ENCODE data around the gene SMIM36.

SMIM36 gene

GRCh38 chr17:55496094-55496881, 15.0 kb downstream of the SMIM36 start:
- no peak for DNase-seq (ENCODE audit: extremely low read depth, low read depth)
- TF ChIP-seq, protein P1, sequence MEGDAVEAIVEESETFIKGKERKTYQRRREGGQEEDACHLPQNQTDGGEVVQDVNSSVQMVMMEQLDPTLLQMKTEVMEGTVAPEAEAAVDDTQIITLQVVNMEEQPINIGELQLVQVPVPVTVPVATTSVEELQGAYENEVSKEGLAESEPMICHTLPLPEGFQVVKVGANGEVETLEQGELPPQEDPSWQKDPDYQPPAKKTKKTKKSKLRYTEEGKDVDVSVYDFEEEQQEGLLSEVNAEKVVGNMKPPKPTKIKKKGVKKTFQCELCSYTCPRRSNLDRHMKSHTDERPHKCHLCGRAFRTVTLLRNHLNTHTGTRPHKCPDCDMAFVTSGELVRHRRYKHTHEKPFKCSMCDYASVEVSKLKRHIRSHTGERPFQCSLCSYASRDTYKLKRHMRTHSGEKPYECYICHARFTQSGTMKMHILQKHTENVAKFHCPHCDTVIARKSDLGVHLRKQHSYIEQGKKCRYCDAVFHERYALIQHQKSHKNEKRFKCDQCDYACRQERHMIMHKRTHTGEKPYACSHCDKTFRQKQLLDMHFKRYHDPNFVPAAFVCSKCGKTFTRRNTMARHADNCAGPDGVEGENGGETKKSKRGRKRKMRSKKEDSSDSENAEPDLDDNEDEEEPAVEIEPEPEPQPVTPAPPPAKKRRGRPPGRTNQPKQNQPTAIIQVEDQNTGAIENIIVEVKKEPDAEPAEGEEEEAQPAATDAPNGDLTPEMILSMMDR (IDR thresholded peaks at IDR 0.05; ENCODE audit: low read depth, low read length), result no peak

DNA sequence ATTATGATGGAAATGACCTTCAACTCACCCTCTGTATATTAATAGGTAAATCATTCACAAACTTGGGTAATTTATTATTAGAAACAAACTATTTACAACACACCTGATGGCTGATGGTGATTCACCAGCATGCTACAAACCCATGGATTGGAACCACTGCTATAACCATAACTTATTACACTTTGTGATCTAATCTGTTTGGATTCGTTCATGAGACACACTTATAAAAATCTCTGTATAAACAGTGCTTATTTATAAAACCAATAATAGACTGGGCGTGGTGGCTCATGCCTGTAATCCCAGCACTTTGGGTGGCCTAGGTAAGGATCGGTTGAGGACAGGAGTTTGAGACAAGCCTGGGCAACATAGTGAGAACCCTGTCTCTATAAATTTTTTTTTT, 16.0 kb downstream of the SMIM36 start:
- DNase-seq (ENCODE audit: extremely low read depth, low read depth), result no peak
- TF ChIP-seq, protein P1 (IDR thresholded peaks at IDR 0.05; ENCODE audit: low read depth, low read length), result no peak

DNA sequence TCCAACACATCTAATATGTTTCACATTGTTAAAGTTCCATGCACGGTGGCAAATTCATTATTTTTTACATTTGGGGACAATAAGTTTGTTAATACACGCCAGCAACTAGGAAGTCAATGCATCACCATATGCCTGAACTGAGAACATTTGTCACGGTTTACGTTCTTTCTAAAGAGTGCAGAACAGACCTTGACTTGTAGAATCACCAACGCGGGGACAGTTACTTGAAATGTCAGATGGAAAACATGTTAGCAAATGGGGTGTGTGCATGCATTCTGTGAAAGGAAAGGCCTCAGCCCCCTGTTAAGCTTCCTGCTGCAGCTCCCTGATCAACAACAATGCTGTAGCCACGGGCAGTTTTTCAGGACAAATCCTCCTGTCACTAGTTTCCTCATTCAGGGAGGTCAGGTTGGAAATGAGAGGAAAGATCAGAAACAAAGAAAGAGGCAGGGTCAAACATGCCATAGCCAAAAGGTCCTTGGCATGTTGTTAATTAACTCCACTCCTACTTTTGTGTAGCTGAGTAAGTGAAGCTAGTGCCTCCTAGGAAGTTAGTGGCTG, 18.4 kb downstream of the SMIM36 start:
- DNase-seq (ENCODE audit: extremely low read depth, low read depth), result no peak
- TF ChIP-seq, protein P1 (IDR thresholded peaks at IDR 0.05; ENCODE audit: low read depth, low read length), result no peak

- DNase-seq (ENCODE audit: extremely low read depth, low read depth), result no peak
- TF ChIP-seq, protein P1 (IDR thresholded peaks at IDR 0.05; ENCODE audit: low read depth, low read length), result no peak
These were observed 20.9 kb downstream of the SMIM36 start for GRCh38 chr17:55490376-55490775.

GRCh38 chr17:55487695-55488432, 23.4 kb downstream of the SMIM36 start:
- TF ChIP-seq, protein P1 (IDR thresholded peaks at IDR 0.05; ENCODE audit: low read depth, low read length), result no peak
- no peak for DNase-seq (ENCODE audit: extremely low read depth, low read depth)

GRCh38 chr17:55484575-55484974, 26.7 kb downstream of the SMIM36 start:
- no peak for DNase-seq (ENCODE audit: extremely low read depth, low read depth)
- TF ChIP-seq, protein P1 (IDR thresholded peaks at IDR 0.05; ENCODE audit: low read depth, low read length), result no peak

Measured in AG09319 (cell line).